IPS-NIHi11 (cell line): ENCODE measurements around the gene COL27A1.
A peak's percentile ranks its signal among the peaks of the same experiment; 100 is the strongest.

Experiments
- DNase-seq: peaks from one replicate; pipeline ENCODE4 v3.0.0; 2012; ENCODE audit warnings: mixed read lengths, low spot score

The COL27A1 gene

GRCh38 chr9:114168281-114169028 lies 13.1 kb downstream of the COL27A1 start:
- no peak for DNase-seq

- DNase-seq: no peak
Observed at GRCh38 chr9:114169029-114169951, 14.0 kb downstream of the COL27A1 start.

- DNase-seq: no peak
Observed at GRCh38 chr9:114169952-114170770, 14.8 kb downstream of the COL27A1 start.

DNA sequence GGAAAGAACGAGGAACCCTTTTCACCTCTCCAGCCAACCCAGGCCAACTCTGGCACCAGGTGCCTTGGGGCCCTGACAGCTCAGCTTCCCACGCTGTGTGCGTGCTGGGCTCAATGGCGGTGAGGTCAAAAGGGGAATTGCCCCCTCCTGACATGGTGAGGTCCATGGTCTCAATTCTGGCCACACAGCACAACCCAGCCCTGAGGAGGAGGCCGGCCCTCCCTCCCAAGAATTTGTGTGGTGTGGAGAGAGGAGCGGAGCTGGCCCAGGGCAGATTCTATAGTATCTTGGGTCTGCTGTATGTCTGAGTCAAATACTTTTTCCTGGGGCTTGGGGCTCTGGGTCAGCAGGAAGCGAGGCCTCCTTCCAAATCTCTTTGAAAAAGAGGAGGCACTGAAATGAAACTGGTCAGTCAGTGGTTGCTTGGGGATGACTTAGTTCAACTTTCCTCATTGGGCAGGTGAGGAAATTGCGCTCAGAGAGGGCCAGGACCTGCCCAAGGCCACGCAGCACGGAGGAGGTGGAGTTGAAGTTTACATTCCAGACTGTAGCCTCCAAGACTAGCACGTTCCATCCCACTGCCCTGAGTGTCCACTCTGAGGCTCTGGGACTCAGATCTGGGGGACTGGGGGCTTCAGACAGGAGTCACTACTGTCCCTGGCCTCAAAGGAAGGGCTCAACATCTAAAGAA lies 15.6 kb downstream of the COL27A1 start:
- DNase-seq: no peak

DNA sequence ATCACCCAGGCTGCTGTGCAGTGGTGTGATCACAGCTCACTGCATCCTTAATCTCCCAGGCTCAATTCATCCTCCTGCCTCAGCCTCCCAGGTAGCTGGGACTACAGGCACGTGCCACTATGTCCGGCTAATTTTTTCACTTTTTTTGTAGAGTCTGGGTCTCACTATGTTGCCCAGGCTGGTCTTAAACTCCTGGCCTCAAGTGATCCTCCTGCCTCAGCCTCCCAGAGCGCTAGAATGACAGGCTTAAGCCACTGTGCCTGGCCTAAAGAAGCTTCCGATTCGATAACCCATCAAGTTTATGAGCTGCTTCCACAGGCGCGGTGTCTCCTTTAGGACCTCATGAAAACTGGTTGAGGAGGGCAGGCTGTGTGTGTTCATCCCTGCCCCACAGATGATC lies 16.2 kb downstream of the COL27A1 start:
- DNase-seq: no peak

DNA sequence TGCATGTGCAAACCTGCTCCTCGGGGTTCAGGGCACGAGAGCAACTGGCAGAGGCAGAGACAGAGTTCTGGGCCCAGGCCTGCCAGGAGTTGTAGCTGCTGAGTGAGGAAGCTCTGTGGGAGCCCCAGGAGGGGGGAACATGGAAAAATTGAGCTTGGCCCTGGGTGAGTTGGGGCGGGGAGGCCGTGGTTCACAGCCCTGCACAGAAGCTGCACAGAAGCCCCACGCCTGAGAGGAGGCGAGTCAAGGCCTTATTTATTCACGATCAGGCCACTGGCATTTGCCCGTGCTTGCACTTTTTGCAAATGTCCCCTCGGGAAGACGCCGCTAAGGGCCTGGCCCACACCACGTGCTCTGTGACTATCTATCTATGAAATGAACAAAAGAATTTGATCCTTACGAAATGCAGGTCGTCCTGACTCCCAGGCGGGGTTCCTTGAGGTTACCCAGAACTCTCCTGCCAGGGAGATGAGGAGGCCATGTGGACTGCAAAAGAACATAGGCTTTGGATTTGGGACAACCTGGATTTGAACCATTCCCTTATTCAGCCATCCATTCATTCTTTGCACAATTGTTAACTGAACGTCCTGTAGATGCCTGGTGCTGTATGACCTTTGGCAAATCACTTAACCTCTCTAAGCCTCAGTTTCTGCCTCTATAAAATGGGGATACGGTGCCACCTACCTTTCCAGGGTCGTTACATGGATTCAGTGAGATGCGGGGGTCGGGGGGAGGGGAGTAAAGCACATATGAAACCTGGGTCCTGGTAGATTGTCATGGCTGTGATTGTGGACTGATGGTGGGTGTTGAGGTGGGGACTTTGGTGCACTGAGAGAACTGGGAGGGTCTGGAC lies 17.9 kb downstream of the COL27A1 start:
- no peak for DNase-seq

DNA sequence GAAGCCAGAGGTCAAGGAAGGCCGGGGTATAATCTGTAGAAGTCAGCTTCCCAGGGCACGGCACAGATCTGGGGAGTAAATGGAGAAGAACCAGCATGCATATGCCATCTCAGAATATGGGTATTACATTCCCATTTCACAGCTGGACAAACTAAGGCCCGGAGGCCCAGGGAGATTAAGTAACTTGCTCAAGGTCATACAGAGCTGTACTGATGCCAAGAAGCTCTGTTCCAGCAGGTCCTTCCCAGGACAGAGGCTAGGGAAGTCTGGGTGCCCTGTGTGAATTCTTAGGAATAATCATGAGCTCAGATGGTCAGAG lies 19.2 kb downstream of the COL27A1 start:
- no peak for DNase-seq

- no peak for DNase-seq
Observed at GRCh38 chr9:114174876-114175771, 19.8 kb downstream of the COL27A1 start.

DNA sequence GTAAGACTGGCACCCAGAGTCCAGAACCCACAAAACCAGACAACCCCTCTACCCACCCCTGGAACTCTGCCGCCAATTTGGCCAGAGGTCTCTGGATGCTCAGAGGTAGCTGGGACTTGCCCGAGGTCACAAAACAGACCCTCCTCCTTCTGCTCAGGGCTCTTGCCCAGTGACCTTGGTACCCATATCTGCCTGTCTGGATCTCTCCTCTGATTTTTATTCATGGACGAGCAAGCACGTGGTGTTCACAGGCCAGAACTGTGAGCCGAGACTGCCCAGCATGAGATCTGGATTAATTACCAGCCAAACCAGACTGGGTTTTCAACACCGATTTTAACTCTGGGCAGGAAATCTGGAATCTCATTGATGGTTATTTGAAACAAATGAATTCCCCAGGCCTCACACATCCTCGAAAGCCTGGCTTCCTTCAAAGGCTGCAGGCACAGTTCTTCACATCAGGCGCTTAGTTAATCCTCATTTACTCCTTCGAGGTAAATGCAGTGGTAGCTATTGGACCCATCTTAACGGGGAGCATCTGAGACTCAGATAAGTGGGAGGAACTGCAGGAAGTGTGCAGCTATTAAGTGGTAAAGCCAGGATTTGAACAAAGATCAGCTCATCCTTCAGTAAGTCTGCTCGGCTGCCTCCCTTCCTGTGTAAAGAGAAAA lies 21.4 kb downstream of the COL27A1 start:
- no peak for DNase-seq

DNA sequence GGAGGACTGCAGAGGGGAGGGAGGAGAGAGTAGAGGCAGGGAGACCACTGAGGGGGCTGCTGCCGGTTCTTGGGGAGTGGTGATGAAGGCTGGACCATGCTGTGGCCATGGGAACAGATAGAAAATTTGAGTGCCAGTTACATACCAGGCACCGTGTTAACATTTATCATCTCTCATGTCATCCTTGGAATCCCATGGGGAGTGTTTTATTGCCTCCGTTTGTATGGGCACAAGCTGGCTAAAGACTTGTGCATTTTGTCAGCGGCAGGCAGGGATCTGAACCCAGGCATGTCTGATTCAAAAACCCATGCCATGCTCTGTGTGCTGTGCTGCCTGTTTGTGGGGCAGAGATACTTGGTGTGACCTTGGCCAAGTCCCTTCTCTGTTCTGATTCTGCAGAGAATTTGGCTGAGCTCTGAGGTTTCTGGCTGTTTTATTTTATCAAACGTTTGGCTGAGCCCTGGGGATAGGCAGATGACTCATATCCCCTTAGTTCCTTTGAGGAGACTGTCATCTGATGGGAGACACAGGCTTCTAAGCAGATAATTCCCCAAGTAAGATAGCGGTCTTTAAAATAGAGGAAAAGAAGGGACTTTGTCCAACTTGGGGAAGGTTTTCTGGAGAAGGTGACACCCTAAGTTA lies 22.2 kb downstream of the COL27A1 start:
- no peak for DNase-seq

DNA sequence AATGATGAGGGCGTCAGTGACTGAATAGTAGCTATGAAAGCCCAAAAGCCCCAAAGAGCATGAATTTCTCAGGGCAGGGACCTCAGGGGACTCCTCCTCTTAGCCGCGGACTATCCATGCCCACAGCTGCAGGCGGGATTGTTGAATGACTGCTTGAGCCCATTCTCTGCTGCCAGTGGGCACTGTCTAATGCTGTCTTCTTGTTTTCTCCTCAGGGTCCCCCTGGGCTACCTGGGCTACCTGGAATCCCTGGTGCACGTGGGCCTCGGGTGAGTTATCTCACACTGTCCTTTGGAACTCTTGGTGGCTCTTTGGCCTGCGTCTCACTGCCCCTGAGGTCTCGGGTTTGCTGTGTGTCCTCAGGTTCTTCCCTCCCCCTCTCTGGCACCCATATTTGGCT lies 22.7 kb downstream of the COL27A1 start:
- no peak for DNase-seq

DNA sequence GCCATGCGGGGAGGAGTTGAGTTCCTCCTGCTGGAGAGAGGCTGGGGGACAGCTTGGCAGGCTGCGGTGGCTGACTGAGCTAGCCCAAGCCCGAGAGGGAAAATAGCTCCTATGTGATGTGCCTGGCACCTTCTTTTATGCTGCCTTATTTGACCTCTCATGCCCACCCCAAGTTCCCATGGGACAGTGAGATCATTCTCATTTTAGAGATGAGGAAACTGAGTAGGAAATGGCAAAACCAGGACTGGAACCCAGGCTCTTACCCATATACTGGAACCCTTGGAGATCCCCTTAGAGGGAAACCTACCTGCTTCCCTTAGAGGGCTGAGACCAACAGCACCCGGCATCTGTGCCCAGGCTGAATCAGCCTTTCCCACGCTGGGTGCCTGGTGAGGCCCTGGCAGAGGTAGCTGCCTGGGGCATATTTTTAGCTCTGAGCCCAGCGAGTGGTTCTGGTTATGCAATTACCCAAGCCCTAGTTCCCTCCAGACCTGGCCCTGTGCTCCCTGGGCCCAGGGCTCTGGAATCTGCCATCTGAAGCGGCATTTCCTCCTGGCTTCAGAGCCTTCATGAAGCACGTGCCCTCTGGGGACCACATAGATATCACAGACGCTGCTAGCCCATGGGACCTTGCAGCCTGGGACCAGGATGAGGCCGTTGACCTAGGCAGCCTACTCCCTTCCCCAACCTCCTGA lies 23.6 kb downstream of the COL27A1 start:
- no peak for DNase-seq

DNA sequence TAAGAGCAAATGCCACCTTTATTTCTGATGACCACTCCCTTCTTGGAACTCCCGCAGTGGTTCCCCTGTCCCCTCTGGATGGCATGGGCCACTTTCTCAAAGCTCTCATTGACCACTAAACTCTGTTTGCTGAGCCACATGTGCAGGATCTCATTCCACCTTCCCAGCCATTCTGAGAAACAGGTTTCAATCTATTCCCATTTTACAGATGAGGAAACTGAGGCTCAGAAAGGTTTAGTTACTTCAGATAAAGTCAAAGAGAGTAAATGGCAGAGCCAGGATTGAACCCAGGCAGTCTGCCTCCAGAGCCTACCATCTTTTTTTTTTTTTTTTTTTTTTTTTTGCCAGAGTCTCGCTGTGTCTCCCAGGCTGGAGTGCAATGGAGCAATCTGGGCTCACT lies 24.2 kb downstream of the COL27A1 start:
- DNase-seq: no peak

GRCh38 chr9:114180696-114181606 lies 25.6 kb downstream of the COL27A1 start:
- peak; percentile 50 for DNase-seq

- no peak for DNase-seq
Observed at GRCh38 chr9:114181607-114182409, 26.5 kb downstream of the COL27A1 start.

GRCh38 chr9:114183006-114183405 lies 27.7 kb downstream of the COL27A1 start:
- no peak for DNase-seq
